IMR-90 (cell line): ENCODE measurements around the gene BRK1.

Experiments used
- CHD1 ChIP-seq: IDR thresholded peaks from 2 replicates; pipeline ENCODE4 v1.6.1; 2012; ENCODE audit warnings: low read depth, low read length, improper control_type of control experiment
- MAZ ChIP-seq: IDR thresholded peaks from 2 replicates; pipeline ENCODE4 v1.6.1; 2012; ENCODE audit warnings: low read depth, mild to moderate bottlenecking, low read length, improper control_type of control experiment, moderate library complexity, borderline replicate concordance
- MXI1 ChIP-seq: IDR thresholded peaks from 2 replicates; pipeline ENCODE4 v1.6.1; 2012; ENCODE audit warnings: low read depth, mild to moderate bottlenecking, low read length, moderate library complexity, borderline replicate concordance
- NFE2L2 ChIP-seq: fragments of 150-350 bp; IDR thresholded peaks from 2 replicates; pipeline ENCODE4 v1.6.1; 2016; ENCODE audit warnings: low read depth, mild to moderate bottlenecking, low read length
- POLR2A ChIP-seq: IDR thresholded peaks from 2 replicates; pipeline ENCODE4 v1.6.1; 2012; ENCODE audit warnings: mild to moderate bottlenecking, low read depth, low read length
- RCOR1 ChIP-seq: IDR thresholded peaks from 2 replicates; pipeline ENCODE4 v1.6.1; 2012; ENCODE audit warnings: mild to moderate bottlenecking, low read length, improper control_type of control experiment; ENCODE audit not compliant: insufficient replicate concordance
- RFX5 ChIP-seq: IDR thresholded peaks from 2 replicates; pipeline ENCODE4 v1.8.0; 2012; ENCODE audit warnings: low read depth, mild to moderate bottlenecking, low read length, moderate library complexity
- SMC3 ChIP-seq: fragments of 150-350 bp; IDR thresholded peaks from 2 replicates; pipeline ENCODE4 v1.6.1; 2016; ENCODE audit warnings: low read depth, mild to moderate bottlenecking, antibody characterized with exemption, low read length, moderate library complexity
- TF ChIP-seq, protein P1 (sequence below): conservative IDR thresholded peaks from 2 replicates; pipeline ENCODE4 v1.5.1; 2012; ENCODE audit warnings: mild to moderate bottlenecking, low read depth, low read length, improper control_type of control experiment
- TF ChIP-seq, protein P2 (sequence below): fragments of 150-350 bp; IDR thresholded peaks from 2 replicates; pipeline ENCODE4 v1.6.1; 2017; ENCODE audit warnings: mild to moderate bottlenecking, antibody characterized with exemption, low read length, low read depth

DNA sequence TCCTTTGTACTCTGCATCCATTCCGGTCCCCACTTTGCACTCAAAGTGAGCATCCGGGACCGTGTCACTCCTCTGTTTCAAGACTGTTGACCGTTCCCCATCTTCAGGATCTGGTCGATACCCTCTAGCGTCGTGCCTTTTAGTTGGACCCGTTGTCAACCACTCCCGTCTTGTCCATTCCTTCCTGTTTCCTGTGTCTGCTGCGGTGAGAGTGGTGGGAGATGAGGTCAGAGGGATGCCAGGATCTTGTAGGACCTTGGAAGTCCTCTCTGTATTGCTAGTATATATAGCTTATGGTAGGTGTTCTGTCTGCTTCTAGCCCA, 624 bp downstream of the BRK1 start:
- peak; percentile 36 for TF ChIP-seq POLR2A
- TF ChIP-seq, protein P1, sequence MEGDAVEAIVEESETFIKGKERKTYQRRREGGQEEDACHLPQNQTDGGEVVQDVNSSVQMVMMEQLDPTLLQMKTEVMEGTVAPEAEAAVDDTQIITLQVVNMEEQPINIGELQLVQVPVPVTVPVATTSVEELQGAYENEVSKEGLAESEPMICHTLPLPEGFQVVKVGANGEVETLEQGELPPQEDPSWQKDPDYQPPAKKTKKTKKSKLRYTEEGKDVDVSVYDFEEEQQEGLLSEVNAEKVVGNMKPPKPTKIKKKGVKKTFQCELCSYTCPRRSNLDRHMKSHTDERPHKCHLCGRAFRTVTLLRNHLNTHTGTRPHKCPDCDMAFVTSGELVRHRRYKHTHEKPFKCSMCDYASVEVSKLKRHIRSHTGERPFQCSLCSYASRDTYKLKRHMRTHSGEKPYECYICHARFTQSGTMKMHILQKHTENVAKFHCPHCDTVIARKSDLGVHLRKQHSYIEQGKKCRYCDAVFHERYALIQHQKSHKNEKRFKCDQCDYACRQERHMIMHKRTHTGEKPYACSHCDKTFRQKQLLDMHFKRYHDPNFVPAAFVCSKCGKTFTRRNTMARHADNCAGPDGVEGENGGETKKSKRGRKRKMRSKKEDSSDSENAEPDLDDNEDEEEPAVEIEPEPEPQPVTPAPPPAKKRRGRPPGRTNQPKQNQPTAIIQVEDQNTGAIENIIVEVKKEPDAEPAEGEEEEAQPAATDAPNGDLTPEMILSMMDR: no peak
- no peak for TF ChIP-seq SMC3
- TF ChIP-seq RCOR1: no peak
- no peak for TF ChIP-seq MXI1
- TF ChIP-seq RFX5: no peak
- no peak for TF ChIP-seq NFE2L2
- no peak for TF ChIP-seq CHD1
- TF ChIP-seq, protein P2, sequence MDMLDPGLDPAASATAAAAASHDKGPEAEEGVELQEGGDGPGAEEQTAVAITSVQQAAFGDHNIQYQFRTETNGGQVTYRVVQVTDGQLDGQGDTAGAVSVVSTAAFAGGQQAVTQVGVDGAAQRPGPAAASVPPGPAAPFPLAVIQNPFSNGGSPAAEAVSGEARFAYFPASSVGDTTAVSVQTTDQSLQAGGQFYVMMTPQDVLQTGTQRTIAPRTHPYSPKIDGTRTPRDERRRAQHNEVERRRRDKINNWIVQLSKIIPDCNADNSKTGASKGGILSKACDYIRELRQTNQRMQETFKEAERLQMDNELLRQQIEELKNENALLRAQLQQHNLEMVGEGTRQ: no peak
- no peak for TF ChIP-seq MAZ
